Caco-2 (cell line): ENCODE data around the gene IER3IP1. TPM values are rescaled to one million over a fixed set of nuclear protein-coding genes. Genes with fewer than 3 reads are reported as not detected.

ENCODE experiments used
- BruUV-seq: library from RNA; stranded (reverse); fragments of 400-500 nt; replicated peaks from 2 replicates; lab custom pipeline; 2021; lab: Mats Ljungman, UMichigan
- CTCF ChIA-PET: fragments of 300-600 bp; sonication (Branson Sonifier 250); formaldehyde crosslinking; loops from one replicate; lab custom pipeline; 2022; ENCODE audit warnings: antibody characterized with exemption; lab: Charles Lee
- POLR2A ChIA-PET: fragments of 300-600 bp; sonication (Branson Sonifier 250); formaldehyde crosslinking; loops from one replicate; lab custom pipeline; 2022; ENCODE audit warnings: antibody characterized with exemption; lab: Charles Lee
- DNase-seq, 2 experiments: peaks; one replicate each; pipeline versions ENCODE4 v3.0.0 to v3.0.0-alpha.2; 2020 to 2022
- H3K27me3 ChIP-seq: replicated peaks from 2 replicates; pipeline ENCODE4 v1.6.0; 2011; ENCODE audit warnings: low read length; ENCODE audit not compliant: control insufficient read depth, insufficient read depth
- H3K36me3 ChIP-seq: 2 replicates; pipeline ENCODE4 v1.5.1; 2011; ENCODE audit warnings: low read length; ENCODE audit not compliant: control insufficient read depth, insufficient read depth
- H3K4me1 ChIP-seq: fragments of 250-450 bp; sonication (Bioruptor Pico); 2 replicates; pipeline ENCODE4 v1.5.1; 2020; ENCODE audit warnings: mild to moderate bottlenecking
- H3K4me3 ChIP-seq: 2 replicates; pipeline ENCODE4 v1.5.1; 2011; ENCODE audit warnings: low read depth, mild to moderate bottlenecking, control low read depth, low read length
- H3K9me3 ChIP-seq: fragments of 250-450 bp; sonication (Bioruptor Pico); 2 replicates; pipeline ENCODE4 v1.5.1; 2020; ENCODE audit warnings: mild to moderate bottlenecking, moderate library complexity
- H3K27ac Mint-ChIP-seq: one replicate; pipeline ENCODE4 v1.8.0; 2022; ENCODE audit warnings: mixed read lengths; ENCODE audit not compliant: unreplicated experiment
- H3K27me3 Mint-ChIP-seq: one replicate; pipeline ENCODE4 v1.8.0; 2022; ENCODE audit warnings: mixed read lengths; ENCODE audit not compliant: insufficient read depth, unreplicated experiment
- H3K36me3 Mint-ChIP-seq: one replicate; pipeline ENCODE4 v1.8.0; 2022; ENCODE audit warnings: mild to moderate bottlenecking, mixed read lengths; ENCODE audit not compliant: insufficient read depth, unreplicated experiment
- H3K4me1 Mint-ChIP-seq: one replicate; pipeline ENCODE4 v1.8.0; 2022; ENCODE audit warnings: low read depth, mixed read lengths; ENCODE audit not compliant: unreplicated experiment
- H3K4me3 Mint-ChIP-seq: one replicate; pipeline ENCODE4 v1.8.0; 2022; ENCODE audit warnings: mild to moderate bottlenecking, moderate library complexity, mixed read lengths; ENCODE audit not compliant: unreplicated experiment
- H3K9me3 Mint-ChIP-seq: one replicate; pipeline ENCODE4 v1.8.0; 2022; ENCODE audit warnings: mixed read lengths; ENCODE audit not compliant: unreplicated experiment
- intact Hi-C: fragments of 100-400 bp; cut with micrococcal nuclease; formaldehyde crosslinking; loops from one replicate; pipeline ENCODE4 v1.10.0; 2022; ENCODE audit not compliant: unreplicated experiment
- total RNA-seq: library from RNA; stranded (reverse); gene quantifications from 2 replicates; pipeline ENCODE4 v1.2.3, GENCODE V29; 2022
- TF ChIP-seq, protein P1 (sequence below), 2 experiments: fragments of 200-600 bp in 1 of 2; IDR thresholded peaks; 1 replicate in 1 of 2; 2 replicates in 1 of 2; pipeline versions ENCODE4 v1.5.1 to v1.8.0; 2011 to 2022; ENCODE audit warnings: antibody characterized with exemption in 1 of 2, control low read depth in 1 of 2, inconsistent platforms in 1 of 2, low read depth in 1 of 2, low read length in 1 of 2, mild to moderate bottlenecking in 1 of 2, moderate library complexity in 1 of 2; ENCODE audit not compliant: insufficient read depth in 1 of 2, severe bottlenecking in 1 of 2, unreplicated experiment in 1 of 2

The IER3IP1 gene
- total RNA-seq, 1 experiment from 2014 or later, result 5.9 TPM

DNA sequence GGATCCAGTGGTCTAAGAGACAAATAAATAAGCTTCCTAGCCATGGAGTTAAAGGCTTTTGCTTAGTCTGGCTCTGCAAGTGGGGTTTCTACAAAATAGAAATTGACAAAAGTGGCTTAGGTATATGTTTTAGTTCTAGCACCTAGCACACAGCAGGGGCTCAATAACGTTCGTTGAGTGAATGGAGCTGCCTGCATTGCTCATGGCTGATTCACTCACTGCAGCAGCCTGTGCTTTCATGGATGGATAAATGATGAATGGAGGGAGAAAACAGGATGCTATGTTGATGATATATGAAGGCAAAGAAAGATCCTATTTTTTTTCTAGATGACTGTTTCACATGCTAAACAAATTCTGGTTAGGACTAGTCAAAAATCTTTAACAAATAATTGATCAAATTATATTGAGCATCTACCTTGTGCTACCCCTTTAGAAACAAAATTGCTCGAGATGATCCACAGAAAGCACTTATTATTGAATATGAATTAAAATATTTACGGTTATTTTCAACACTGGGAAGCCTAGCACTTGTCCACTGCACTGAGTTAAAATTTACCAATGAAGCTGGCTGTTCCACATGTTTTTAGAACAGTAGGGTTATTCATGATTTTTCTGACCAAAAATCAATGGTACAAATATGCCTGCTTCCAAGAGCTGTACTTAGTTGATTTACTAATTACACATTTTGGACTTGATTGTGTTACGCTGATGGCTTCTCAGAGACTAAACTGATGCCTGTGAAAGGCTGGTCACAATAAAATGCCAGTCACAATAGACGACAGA lies 65.5 kb downstream of the IER3IP1 start:
- Mint-ChIP-seq H3K27me3 (no peaks in the 10 kb centered on the region), H3K4me3 (no peak overlapping the region), H3K36me3 (no peaks in the 10 kb centered on the region), H3K27ac (no peak overlapping the region), H3K4me1 (no peaks in the 10 kb centered on the region), H3K9me3 (no peaks in the 10 kb centered on the region)
- Histone ChIP-seq H3K36me3 (no peaks in the 10 kb centered on the region), H3K9me3 (no peaks in the 10 kb centered on the region), H3K4me3 (no peak overlapping the region), H3K4me1 (no peaks in the 10 kb centered on the region), H3K27me3 (no peaks in the 10 kb centered on the region)
- BruUV-seq, result no TSS peak
- intact Hi-C loops, result no loop called here
- TF ChIP-seq, protein P1, sequence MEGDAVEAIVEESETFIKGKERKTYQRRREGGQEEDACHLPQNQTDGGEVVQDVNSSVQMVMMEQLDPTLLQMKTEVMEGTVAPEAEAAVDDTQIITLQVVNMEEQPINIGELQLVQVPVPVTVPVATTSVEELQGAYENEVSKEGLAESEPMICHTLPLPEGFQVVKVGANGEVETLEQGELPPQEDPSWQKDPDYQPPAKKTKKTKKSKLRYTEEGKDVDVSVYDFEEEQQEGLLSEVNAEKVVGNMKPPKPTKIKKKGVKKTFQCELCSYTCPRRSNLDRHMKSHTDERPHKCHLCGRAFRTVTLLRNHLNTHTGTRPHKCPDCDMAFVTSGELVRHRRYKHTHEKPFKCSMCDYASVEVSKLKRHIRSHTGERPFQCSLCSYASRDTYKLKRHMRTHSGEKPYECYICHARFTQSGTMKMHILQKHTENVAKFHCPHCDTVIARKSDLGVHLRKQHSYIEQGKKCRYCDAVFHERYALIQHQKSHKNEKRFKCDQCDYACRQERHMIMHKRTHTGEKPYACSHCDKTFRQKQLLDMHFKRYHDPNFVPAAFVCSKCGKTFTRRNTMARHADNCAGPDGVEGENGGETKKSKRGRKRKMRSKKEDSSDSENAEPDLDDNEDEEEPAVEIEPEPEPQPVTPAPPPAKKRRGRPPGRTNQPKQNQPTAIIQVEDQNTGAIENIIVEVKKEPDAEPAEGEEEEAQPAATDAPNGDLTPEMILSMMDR (IDR thresholded peaks at IDR 0.05; ENCODE audit: insufficient read depth in 1 of 2, low read depth in 1 of 2, low read length in 1 of 2, severe bottlenecking in 1 of 2, unreplicated experiment in 1 of 2), result no peak
- DNase-seq, result no peak
- CTCF ChIA-PET, result no interaction called here
- POLR2A ChIA-PET, result no interaction called here

GRCh38 chr18:47109720-47110119 lies 66.4 kb downstream of the IER3IP1 start:
- POLR2A ChIA-PET, result no interaction called here
- intact Hi-C loops, result no loop called here
- Mint-ChIP-seq H3K27ac (no peak overlapping the region), H3K27me3 (no peaks in the 10 kb centered on the region), H3K36me3 (no peaks in the 10 kb centered on the region), H3K4me1 (no peaks in the 10 kb centered on the region), H3K9me3 (no peaks in the 10 kb centered on the region), H3K4me3 (no peak overlapping the region)
- no peaks in the 10 kb centered on the region for H3K36me3 ChIP-seq
- no TSS peak for BruUV-seq
- TF ChIP-seq, protein P1 (IDR thresholded peaks at IDR 0.05; ENCODE audit: insufficient read depth in 1 of 2, low read depth in 1 of 2, low read length in 1 of 2, severe bottlenecking in 1 of 2, unreplicated experiment in 1 of 2), result no peak
- H3K27me3 ChIP-seq, result no peaks in the 10 kb centered on the region
- no peaks in the 10 kb centered on the region for H3K9me3 ChIP-seq
- CTCF ChIA-PET, result no interaction called here
- no peak for DNase-seq
- H3K4me1 ChIP-seq, result no peaks in the 10 kb centered on the region
- no peak overlapping the region for H3K4me3 ChIP-seq

DNA sequence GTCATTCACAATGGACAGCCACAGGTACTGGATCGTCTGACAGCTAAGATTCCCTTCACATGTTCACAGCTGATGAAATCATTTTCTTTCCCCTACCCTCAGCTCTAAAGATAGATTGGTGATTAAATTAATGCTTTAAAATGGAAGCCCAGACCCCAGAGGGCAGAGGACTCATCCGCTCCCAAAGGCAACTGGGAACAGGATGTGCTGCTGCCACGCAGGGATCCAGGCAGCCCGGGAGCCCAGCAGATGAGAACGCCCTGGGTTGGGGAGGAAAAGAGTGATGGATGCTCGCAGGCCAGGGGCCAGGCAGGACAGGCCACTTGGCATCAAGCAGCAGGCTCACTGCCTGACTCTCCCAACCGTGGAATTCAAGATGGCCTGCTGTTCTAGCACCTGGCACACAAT lies 67.2 kb downstream of the IER3IP1 start:
- DNase-seq, result no peak
- ChIA-PET POLR2A (no interaction called here), CTCF (no interaction called here)
- intact Hi-C loops, result no loop called here
- TF ChIP-seq, protein P1 (IDR thresholded peaks at IDR 0.05; ENCODE audit: insufficient read depth in 1 of 2, low read depth in 1 of 2, low read length in 1 of 2, severe bottlenecking in 1 of 2, unreplicated experiment in 1 of 2), result no peak
- Histone ChIP-seq H3K36me3 (no peaks in the 10 kb centered on the region), H3K27me3 (no peaks in the 10 kb centered on the region), H3K4me3 (no peak overlapping the region), H3K4me1 (no peaks in the 10 kb centered on the region), H3K9me3 (no peaks in the 10 kb centered on the region)
- Mint-ChIP-seq H3K27me3 (no peaks in the 10 kb centered on the region), H3K4me1 (no peaks in the 10 kb centered on the region), H3K9me3 (no peaks in the 10 kb centered on the region), H3K27ac (no peak overlapping the region), H3K4me3 (no peak overlapping the region), H3K36me3 (no peaks in the 10 kb centered on the region)
- BruUV-seq, result no TSS peak
